Skeletal muscle tissue (tissue), 4 donors: ENCODE data around the gene PLCB2. TPM values are rescaled to one million over a fixed set of nuclear protein-coding genes. Genes with fewer than 3 reads are reported as not detected.
A peak's percentile ranks its signal among the peaks of the same experiment; 100 is the strongest.

ENCODE experiments used
- H3K27ac ChIP-seq: one replicate; pipeline ENCODE4 v1.7.0; 2013; ENCODE audit warnings: mild to moderate bottlenecking, low read depth, low read length, inconsistent platforms
- H3K27me3 ChIP-seq, 3 donors: one replicate each; pipeline ENCODE4 v1.7.0; 2013; ENCODE audit warnings: low read length in 3 of 3; ENCODE audit not compliant: control insufficient read depth in 3 of 3, insufficient read depth in 3 of 3
- H3K36me3 ChIP-seq, 3 donors: one replicate each; pipeline ENCODE4 v1.7.0; 2013; ENCODE audit warnings: low read length in 3 of 3; ENCODE audit not compliant: control insufficient read depth in 3 of 3, insufficient read depth in 3 of 3
- H3K4me1 ChIP-seq, 3 donors: one replicate each; pipeline ENCODE4 v1.7.0; 2013; ENCODE audit warnings: low read length in 3 of 3, mild to moderate bottlenecking in 3 of 3; ENCODE audit not compliant: control insufficient read depth in 3 of 3, insufficient read depth in 3 of 3
- H3K4me3 ChIP-seq, 3 donors: one replicate each; pipeline ENCODE4 v1.7.0; 2013; ENCODE audit warnings: low read length in 3 of 3
- H3K9ac ChIP-seq, 3 donors: one replicate each; pipeline ENCODE4 v1.7.0; 2013; ENCODE audit warnings: low read length in 3 of 3, mild to moderate bottlenecking in 3 of 3, moderate library complexity in 2 of 3, low read depth in 1 of 3
- H3K9me3 ChIP-seq, 3 donors: one replicate each; pipeline ENCODE4 v1.7.0; 2013; ENCODE audit warnings: low read length in 3 of 3; ENCODE audit not compliant: control insufficient read depth in 3 of 3
- total RNA-seq: library from RNA; depleted of rRNA; stranded (reverse); fragments of >200 nt; gene quantifications from one replicate; pipeline ENCODE4 v1.2.3, GENCODE V29; 2014
- donor health status: Osteomylitis.

The PLCB2 gene
- total RNA-seq, 1 donor from 2014 or later = 3.7 TPM

DNA sequence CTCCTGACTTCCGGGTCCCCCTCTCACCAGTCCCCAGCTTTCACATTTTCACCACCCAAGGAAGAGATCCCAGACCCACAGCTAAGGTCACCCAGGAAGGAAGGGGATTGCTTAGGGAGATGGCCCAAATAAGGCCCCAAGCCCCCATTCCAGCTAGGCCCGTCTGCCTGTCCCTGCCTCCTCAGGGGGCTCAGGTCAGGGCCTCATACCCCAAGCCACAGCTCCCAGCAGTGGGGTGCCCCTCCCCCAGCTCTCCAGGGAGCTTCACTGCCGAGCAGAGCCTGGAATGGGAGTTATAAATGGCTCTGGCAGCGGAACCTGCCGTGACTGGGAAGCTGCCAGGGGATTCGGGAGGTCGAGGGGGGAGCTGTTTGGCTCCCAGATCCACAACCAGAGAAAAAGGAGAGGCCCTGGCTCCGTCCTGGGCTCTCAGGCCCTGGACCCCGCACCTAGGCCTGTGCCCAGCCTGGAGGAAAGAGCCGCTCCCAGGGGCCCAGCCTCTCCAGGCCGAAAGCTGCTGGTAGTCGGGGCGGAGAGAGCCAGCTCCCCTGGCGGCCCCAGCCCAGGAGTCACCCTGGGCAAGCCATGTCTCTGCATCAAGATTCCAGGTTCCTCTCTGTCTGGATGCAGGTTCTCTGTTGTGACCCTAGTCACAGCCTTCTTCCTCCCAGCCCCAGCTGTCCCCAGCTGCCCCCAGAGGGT is 32.5 kb upstream of the PLCB2 start:
- H3K9ac ChIP-seq = peak overlapping the region; percentile 94 to 99 (median 99)

DNA sequence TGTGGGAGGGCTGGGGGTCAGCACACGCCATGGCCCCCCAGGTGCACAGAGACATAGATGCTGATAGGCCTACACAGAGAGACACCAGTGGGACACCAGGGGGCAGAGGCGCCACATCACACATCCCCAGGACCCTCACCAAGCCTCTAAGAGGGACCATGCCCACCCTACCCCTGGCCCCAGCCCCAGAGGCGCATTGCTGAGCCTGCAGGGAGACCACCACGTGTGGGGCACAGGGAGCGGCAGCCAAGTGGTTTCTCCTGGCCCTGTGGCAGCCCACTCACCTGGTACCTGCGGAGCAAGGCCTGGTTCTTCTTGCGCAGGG is 31.8 kb upstream of the PLCB2 start:
- peak overlapping the region; percentile 94 to 99 (median 99) for H3K9ac ChIP-seq
- no peaks in the 10 kb centered on the region for H3K27me3 ChIP-seq
- H3K4me1 ChIP-seq = peaks cover 87 to 97% (median 91%) of the 10 kb centered on the region in 3 donors
- H3K9me3 ChIP-seq = no peaks in the 10 kb centered on the region
- peak overlapping the region; percentile 89 to 90 (median 90) for H3K4me3 ChIP-seq
- H3K36me3 ChIP-seq = peaks cover 18 to 30% (median 19%) of the 10 kb centered on the region in 3 donors
- H3K27ac ChIP-seq = peak overlapping the region; percentile 97

More for the DNA sequence above, 32.5 kb upstream of the PLCB2 start:
- no peaks in the 10 kb centered on the region for H3K27me3 ChIP-seq
- H3K36me3 ChIP-seq = peaks cover 13 to 26% (median 18%) of the 10 kb centered on the region in 3 donors
- H3K4me1 ChIP-seq = peaks cover 82 to 97% (median 85%) of the 10 kb centered on the region in 3 donors
- H3K4me3 ChIP-seq = peak overlapping the region; percentile 89 to 90 (median 90)
- H3K27ac ChIP-seq = peak overlapping the region; percentile 97
- no peaks in the 10 kb centered on the region for H3K9me3 ChIP-seq

DNA sequence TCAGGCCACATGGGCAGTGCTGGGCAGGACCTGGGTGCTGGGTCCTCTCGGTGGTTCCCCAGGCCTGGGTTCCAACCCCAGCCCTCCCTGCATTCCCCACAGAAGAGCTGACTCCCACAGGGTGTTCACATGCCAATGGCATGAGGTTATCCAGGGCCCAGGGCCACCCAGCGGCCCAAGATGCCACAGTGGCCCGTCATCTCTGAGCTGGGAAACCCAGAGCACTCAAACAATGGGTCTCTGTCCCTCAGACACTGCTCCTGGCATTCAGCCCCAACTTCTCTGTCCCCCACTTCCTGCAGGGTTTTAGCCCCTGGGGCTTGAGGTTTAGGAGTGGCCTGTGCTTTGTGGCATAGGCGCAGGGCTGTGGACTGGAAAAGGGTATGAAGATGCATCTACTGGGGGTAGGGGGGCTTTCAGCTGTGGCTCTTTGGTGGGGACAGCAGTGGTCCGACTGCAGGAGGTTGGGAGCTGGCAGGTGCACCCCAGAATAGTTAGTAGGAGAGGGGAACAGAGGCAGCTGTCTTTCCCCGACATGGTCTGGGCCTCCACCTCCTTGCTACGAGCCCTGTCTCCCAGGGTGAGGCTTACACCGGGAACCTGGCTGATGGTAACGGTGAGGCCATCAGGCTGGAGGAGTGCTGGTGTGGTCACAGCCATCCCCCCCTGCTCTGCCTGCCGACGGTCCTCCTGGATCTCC is 31.3 kb upstream of the PLCB2 start:
- H3K4me3 ChIP-seq = peak overlapping the region; percentile 89 to 90 (median 90)
- no peaks in the 10 kb centered on the region for H3K27me3 ChIP-seq
- peak overlapping the region; percentile 94 to 99 (median 99) for H3K9ac ChIP-seq
- no peaks in the 10 kb centered on the region for H3K9me3 ChIP-seq
- H3K27ac ChIP-seq = peak overlapping the region; percentile 97
- H3K36me3 ChIP-seq = peaks cover 18 to 30% (median 19%) of the 10 kb centered on the region in 3 donors
- peaks cover 87 to 97% (median 92%) of the 10 kb centered on the region in 3 donors for H3K4me1 ChIP-seq

DNA sequence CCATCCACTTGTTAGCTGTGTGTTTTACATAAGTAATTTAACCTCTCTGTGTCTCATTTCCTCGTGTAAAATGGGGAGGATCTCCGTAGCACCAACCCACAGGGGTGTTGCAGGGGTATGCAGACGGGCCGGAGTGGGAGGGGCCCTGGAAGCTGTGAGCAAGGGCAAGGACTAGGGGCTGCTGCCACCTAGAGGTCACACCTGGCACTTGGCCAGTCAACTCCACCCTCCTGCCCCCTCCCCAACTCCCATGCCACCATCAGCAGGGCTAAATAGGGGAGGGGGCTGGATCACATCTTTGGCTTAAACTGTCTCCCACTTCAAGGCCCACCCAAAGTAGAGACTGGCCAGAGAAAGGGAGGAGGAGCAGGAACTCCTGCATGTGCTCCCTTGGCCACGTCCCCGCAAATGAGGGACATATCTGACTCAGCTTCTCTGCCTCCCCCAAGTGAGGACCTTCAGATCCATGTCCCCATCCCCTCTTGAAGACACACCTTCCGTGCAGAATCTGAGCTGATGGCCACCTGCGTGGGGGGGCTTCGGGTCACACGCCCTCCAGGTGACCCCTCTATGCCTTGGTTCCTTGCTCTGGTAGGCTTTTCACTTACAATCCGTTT is 30.4 kb upstream of the PLCB2 start:
- Histone ChIP-seq H3K9me3 (no peaks in the 10 kb centered on the region), H3K4me1 (peaks cover 88 to 95% (median 89%) of the 10 kb centered on the region in 3 donors), H3K4me3 (peak overlapping the region; percentile 89 to 90 (median 90)), H3K9ac (peak overlapping the region; percentile 94 to 99 (median 99)), H3K36me3 (peaks cover 18 to 33% (median 19%) of the 10 kb centered on the region in 3 donors), H3K27me3 (no peaks in the 10 kb centered on the region), H3K27ac (peak overlapping the region; percentile 97)

DNA sequence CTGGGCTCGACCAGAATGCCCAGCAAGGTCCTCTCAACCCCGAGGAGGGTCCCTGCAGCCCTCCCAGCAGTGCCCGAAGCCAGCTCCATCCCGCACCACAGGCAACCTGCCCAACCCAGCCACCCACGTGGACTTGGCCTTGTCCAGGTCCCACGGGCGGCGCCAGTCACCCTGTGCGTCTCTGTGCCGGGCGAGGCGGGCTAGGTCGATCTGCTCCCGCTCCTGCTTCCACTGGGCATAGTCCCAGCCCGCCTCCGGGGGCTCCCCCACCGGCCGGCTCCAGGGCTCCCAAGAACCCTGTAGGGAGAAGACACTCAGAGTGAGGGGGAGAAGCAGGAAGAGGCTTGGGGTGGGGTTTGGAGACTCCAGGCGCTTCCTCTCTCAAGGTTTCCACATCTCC is 29.9 kb upstream of the PLCB2 start:
- Histone ChIP-seq H3K9ac (peak overlapping the region in 2 of 3 donors; percentile 15 to 99), H3K27ac (peak overlapping the region; percentile 97), H3K4me3 (peak overlapping the region in 2 of 3 donors; percentile 2 to 14), H3K36me3 (peaks cover 18 to 33% (median 19%) of the 10 kb centered on the region in 3 donors), H3K27me3 (no peaks in the 10 kb centered on the region), H3K9me3 (no peaks in the 10 kb centered on the region), H3K4me1 (peaks cover 83 to 89% (median 85%) of the 10 kb centered on the region in 3 donors)

DNA sequence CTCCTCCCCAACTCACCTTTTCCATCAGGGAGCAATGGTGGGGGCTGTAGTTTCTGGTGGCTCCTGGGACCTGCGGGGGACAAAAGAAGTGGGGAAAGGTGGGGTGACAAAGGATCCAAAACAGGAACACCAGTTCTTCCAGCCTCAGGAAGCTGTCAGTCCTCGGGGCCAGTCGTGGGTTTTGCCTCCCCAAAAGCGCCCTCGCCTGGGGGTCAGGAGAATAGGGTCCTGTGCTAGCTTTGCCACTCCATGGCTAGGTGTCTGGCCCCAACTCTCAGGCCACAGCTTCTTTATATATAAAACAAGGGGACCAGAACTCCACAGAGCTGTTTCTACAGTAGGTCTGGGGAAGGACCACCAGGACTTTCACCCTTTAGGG is 29.0 kb upstream of the PLCB2 start:
- Histone ChIP-seq H3K27ac (peak overlapping the region; percentile 10), H3K36me3 (peaks cover 18 to 33% (median 19%) of the 10 kb centered on the region in 3 donors), H3K4me1 (peaks cover 82 to 90% (median 86%) of the 10 kb centered on the region in 3 donors), H3K9me3 (no peaks in the 10 kb centered on the region), H3K27me3 (no peaks in the 10 kb centered on the region), H3K9ac (peak overlapping the region in 2 of 3 donors; percentile 24 to 33), H3K4me3 (no peak overlapping the region)

DNA sequence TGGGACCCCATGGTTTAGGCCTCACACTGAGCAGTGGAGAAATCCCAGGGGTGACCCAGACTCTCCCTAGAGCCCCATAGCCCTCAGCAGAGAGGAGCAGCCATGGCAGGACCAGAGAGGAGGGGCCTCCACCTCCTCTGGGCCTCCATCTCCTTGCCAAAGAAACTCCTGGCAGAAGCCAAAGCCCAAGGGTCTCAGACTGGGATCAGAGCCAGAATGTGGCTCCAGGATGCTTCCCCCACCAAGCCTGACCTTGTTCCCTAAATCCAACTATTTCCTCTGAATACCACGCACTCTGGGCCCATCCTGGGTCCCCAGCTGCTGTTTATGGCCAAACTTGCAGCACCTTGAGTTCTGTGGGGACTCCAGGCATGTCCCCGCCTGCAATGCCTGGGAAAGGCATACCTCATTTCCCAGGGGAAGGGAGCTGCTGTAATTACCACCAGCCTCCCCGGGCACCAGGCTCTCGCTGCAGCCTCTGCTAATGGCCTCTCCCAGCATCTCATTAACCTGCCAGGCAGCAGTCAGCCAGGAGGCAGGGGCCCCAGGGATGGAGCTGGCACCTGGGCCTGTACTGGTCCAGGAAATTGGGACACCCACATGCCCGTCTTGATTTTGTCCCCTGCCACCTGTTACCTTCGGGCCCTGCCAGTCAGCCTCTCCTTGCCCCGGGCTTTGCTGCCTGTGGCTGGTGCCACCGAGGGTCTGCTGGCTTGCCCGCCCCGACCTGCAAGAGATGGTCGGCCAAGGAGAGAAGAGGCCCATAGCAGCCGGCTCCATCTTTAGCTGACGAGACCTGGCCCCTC is 28.4 kb upstream of the PLCB2 start:
- peaks cover 76 to 90% (median 81%) of the 10 kb centered on the region in 3 donors for H3K4me1 ChIP-seq

DNA sequence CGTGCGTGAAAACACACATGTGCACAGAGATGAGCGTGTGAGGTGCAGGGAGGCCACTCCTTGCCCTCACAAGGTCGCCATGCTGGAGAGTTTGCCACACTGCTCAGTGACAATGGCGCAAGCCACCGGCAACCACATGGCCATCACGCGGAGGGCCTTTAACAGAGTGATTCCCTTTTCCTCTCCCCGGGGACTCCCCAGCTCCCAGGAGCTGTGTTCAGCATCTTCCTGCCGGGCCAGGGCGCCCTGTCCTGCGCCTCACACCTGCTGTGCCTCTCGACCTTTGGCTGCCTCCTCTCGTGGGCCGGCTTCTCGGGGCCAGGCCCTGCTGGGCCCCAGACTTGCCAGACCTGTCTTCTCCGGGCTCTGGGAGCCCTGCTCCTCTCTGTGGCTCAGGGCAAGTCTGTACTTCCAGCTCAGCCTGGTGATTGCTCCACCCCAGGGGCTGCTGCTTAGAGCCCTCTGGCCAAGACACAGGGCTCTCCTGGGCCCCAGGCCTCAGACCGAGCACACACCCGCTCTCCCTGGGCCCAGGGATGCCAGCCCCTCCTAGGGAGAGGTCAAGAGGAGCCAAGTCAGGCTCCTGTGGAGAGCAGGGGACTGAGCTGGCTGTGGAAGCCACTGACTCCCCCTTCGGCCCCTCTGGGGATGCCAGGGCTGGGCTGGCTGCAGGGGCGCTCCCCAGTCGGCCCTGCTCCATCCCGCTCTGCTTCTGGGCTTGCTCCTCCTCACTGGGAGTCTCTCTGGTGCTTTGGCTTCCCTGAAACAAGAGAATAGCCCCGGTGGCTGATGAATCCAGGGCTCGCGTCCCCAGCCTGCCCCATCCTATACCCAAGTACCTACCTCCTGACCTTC is 27.4 kb upstream of the PLCB2 start:
- peak overlapping the region; percentile 73 for H3K27ac ChIP-seq
- H3K4me1 ChIP-seq = peaks cover 67 to 90% (median 79%) of the 10 kb centered on the region in 3 donors
- H3K9ac ChIP-seq = peak overlapping the region in 2 of 3 donors; percentile 22 to 66
- H3K36me3 ChIP-seq = peaks cover 18 to 33% (median 19%) of the 10 kb centered on the region in 3 donors
- H3K9me3 ChIP-seq = no peaks in the 10 kb centered on the region
- no peak overlapping the region for H3K4me3 ChIP-seq
- H3K27me3 ChIP-seq = no peaks in the 10 kb centered on the region

More for the DNA sequence above, 28.4 kb upstream of the PLCB2 start:
- Histone ChIP-seq H3K9ac (peak overlapping the region; percentile 10 to 33 (median 22)), H3K27me3 (no peaks in the 10 kb centered on the region), H3K4me3 (no peak overlapping the region), H3K27ac (peak overlapping the region; percentile 73), H3K9me3 (no peaks in the 10 kb centered on the region), H3K36me3 (peaks cover 18 to 33% (median 19%) of the 10 kb centered on the region in 3 donors)
